ENCODE measurements around the gene IDE.

IDE gene

GRCh38 chr10:92567952-92568600 is 5.8 kb downstream of the IDE start:
- no peak for DNase-seq (ENCODE audit: low read depth)

DNA sequence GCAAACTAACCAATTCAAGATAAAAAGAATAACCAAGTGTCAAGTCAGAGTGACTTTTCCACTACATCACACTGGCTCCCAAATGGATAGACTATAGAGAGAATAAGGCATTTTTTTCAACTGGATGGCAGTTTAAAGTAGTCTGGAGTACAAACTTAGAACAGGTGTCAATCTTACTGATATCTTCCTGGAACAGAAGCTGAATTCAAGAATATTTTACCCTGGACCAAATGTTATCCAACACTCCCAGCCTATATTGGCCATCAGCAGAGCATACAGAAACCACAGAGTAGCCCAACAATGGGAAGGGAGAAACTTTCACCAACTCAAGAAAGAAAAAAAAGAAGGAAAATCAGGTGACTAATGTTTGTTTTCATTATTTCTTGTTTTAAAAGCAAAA is 11.5 kb downstream of the IDE start:
- DNase-seq (ENCODE audit: low read depth): no peak

DNA sequence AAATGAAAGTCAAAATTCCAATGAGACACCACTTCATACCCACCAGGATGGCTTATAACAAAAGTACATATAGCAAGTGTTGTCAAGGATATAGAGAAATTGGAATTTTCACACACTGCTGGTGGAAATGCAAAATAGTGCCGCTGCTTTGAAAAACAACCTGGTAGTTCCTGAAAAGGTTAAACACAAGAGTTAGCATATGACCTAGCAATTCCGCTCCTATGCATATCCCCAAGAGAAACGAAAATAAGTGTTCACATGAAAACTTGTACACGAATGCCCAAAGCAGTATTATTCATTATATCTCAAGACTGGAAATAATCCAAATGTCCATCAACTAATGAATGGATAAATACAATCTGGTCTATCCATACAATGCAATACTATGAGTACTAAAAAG is 14.8 kb downstream of the IDE start:
- DNase-seq (ENCODE audit: low read depth): no peak

DNA sequence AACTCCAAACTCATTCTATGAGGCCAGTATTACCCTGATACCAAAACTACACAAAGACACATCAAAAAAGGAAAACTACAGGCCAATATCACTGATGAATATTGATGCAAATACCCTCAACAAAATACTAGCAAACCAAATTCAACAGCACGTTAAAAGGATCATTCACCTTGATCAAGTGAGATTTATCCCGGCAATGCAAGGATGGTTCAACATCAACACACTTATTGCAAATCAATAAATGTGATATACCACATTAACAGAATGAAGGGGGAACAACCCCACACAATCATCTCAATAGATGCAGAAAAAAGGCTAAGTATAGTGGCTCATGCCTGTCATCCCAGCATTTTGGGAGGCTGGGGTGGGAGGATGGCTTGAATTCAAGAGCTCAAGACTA is 19.9 kb downstream of the IDE start:
- DNase-seq (ENCODE audit: low read depth): no peak

DNA sequence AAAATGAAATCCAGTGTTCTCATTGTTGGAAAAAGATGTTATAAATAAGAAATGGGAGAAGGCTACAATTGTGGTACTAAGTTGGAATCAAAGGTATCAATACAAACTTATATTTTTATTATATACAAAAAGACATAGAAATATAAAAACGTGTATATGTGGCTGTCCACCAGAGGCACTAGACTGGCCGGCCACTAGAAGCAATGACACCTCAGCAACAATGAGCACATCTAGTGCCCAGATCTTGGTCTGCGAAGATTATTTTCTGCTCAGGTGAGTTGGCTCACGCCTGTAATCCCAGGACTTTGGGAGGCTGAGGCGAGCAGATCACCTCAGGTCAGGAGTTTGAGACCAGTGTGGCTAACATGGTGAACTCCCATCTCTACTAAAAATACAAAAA is 21.6 kb downstream of the IDE start:
- no peak for DNase-seq (ENCODE audit: low read depth)

DNA sequence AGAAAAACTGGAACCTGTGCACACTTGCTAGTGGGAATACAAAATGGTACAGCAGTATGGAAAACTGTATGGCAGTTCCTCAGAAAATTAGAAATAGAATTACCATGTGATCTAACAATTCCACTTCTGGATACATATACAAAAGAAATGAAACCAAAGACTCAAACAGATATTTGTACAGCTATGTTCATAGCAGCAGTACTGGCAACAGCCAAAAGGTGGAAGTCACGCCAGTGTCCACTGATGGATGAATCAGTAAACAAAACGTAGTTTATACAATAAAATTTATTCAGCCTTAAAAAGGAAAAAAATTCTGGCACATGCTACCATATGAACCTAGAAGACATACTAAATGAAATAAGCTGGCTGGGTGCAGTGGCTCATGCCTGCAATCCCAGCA is 23.0 kb downstream of the IDE start:
- no peak for DNase-seq (ENCODE audit: low read depth)

DNA sequence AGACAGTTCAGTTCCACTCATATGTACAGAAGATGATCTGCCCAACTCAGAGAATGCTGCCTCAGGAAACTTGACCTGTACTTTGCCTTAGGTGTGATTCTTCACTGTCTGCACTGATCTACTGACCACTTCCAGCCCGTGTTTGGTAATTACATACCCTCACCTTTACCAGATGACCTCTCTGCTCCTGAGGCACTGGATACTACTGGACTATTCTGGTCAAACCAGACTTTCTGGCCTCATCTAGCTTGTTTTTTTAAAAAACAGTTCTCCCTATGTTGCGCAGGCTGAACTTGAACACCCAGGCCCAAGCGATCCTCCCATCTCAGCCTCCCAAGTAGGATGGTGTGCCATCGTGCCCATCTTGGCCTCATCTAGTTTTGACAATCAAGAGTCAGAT is 26.2 kb downstream of the IDE start:
- no peak for DNase-seq (ENCODE audit: low read depth)

DNA sequence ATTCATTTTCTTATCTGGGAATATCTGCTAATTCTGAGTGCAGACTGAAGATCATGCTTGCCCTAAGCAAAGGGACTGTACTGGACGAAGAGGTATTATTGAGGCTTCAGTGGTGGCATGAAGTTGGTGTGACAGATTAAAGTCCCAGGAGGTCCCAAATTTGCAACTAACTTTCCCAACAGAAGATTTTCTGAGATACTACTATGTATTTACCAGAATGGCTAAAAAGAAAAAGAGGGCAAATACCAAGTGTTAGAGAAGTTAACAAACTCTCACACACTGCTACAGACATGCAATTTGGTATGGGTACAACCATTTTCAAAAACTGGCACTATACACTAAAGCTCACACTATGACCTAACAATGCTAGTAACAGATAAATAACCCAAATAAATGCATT is 28.3 kb downstream of the IDE start:
- DNase-seq (ENCODE audit: low read depth): no peak

GRCh38 chr10:92544296-92544695 is 29.6 kb downstream of the IDE start:
- DNase-seq (ENCODE audit: low read depth): no peak

DNA sequence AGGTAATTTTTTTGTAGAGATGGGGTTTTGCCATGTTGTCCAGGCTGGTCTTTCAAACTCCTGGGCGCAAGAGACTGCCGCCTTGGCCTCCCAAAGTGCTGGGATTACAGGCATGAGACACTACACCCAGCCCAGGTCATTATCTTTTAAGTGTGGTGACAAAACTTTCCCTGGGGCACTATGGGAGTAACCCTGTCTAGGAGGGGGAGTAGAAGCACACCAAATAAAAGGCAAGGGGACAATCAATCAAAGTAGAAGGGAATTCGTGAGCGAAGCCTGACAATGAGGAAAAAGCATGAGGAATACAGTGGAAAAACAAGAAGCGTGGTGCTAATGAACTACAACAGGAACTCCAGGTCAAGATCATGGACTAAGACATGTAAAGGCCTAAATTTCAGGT is 31.4 kb downstream of the IDE start:
- DNase-seq (ENCODE audit: low read depth): no peak

DNA sequence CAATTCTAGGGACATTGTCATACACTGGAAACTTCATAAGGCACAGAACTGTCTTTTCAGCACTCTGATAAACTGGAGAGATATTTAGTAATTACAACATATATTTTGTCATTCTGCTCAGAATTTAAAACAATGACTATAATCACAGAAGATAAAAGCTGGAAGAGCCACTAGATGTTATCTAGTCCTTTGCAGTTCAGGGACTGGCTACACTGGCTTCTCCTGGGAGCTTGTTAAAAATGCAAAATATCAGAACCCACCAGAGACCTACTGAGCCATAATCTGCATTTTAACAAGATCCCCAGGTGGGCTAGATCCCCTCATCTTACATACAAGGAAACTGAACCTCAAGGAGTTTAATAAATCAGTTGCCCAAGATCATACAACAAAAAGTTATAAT is 32.3 kb downstream of the IDE start:
- DNase-seq (ENCODE audit: low read depth): no peak

DNA sequence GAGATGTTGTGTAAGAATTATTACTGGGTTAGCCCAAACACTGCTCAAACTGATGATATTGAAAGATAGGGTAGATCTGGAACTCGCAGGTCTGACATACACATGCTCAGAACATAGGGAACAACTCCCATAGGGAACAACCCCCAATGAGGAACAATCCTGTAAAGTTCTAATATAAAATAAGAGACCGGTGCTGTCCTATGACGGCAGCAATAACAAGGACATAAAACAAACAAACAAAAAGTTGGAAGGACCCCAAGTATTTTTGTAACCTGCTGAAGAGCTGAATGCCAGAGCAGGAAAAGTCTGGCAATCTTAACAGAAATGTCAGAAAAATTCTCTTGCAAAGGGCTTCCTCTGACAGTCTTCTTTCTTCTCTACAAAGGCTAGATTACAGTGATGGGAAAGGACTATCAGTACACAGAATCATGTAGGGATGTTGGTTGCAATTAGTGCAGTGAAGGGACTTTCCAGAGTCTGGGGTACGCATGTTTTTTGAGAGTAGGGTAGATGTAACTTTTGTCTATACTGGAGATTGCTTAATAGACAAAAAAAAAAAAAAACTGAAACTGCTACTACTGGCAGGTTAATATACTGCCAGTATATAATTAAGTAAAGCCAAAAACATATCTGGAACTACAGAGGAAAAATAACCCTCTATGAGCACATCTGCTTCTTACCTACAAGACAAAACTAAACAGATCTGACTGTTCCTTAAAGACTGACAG is 35.5 kb downstream of the IDE start:
- no peak for DNase-seq (ENCODE audit: low read depth)

- no peak for DNase-seq (ENCODE audit: low read depth)
Observed at GRCh38 chr10:92530891-92531535, 42.9 kb downstream of the IDE start.

- DNase-seq (ENCODE audit: low read depth): no peak
Observed at GRCh38 chr10:92530421-92530820, 43.5 kb downstream of the IDE start.

DNA sequence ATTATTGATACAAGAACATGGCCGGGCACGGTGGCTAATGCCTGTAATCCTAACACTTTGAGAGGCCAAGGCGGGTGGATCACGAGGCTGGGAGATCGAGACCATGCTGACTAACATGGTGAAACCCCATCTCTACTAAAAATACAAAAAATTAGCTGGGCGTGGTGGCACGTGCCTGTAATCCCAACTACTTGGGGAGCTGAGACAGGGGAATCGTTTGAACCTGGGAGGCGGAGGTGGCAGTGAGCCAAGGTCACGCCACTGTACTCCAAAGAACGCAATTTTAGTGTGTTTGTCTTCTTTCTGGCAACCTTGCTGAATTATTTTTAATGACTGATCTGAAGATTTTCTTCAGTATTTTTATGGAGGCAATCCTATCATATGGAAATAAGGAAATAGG is 46.2 kb downstream of the IDE start:
- no peak for DNase-seq (ENCODE audit: low read depth)

GRCh38 chr10:92523639-92524038 is 50.3 kb downstream of the IDE start:
- DNase-seq (ENCODE audit: low read depth): no peak

- peak; percentile 17 for DNase-seq (ENCODE audit: low read depth)
Observed at GRCh38 chr10:92517034-92517655, 56.7 kb downstream of the IDE start.

- no peak for DNase-seq (ENCODE audit: low read depth)
Observed at GRCh38 chr10:92508866-92509265, 65.0 kb downstream of the IDE start.

GRCh38 chr10:92506336-92506735 is 67.6 kb downstream of the IDE start:
- DNase-seq (ENCODE audit: low read depth): no peak

GRCh38 chr10:92505044-92505443 is 68.8 kb downstream of the IDE start:
- DNase-seq (ENCODE audit: low read depth): no peak

DNA sequence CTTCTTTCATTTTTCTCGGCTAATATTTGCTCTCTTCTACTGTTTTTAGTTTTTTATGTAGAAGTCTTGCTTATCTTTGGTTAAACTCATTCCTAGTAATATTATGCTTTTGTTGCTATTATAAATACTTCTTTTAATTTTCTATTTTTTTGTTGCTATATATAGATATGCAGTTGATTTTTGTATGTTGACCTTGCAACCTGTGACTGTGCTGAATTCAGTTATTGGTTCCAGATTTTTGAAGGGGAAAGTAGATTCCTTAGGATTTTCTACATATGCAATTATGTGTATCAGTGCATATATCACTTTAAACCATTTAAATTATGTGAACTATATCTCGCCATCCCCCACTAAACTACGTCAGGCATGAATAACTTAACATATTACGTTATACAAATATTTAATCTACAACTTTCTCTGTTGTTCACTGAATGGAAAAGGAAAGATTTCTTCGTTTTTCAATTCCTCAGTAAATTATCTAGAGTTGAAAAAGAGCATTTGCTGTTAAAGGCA is 71.5 kb downstream of the IDE start:
- DNase-seq (ENCODE audit: low read depth): no peak

- no peak for DNase-seq (ENCODE audit: low read depth)
Observed at GRCh38 chr10:92493362-92493761, 80.5 kb downstream of the IDE start.

DNA sequence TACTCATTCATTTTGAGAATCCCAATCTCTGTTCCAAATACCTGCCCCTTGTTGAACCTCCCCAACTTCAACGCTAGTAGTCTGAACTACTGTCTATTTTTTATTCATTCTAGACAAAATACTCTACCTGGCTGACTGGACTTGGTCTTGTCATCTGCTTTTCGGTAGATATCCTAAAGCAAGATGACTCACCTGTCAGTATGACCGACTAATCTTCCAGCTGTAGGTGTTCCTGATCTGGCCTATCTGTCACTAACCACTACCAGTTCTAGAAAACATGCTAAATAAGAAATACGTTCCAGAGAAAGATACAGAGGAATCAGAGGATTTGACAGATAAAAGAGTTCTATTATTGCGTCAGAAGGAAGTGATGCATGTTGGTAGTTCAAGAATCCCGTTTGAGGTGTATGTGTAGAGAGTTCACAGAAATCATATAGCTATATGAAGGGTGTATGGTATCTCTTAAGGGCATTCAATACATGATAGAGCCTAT is 81.1 kb downstream of the IDE start:
- DNase-seq (ENCODE audit: low read depth): no peak
